ENCODE measurements around the gene IGIP.
A peak's percentile ranks its signal among the peaks of the same experiment; 100 is the strongest.
"Not testable (repeated sequence)": the region's sequence is repeated elsewhere in the genome, so short reads cannot be mapped to it uniquely, and the experiment has no call there.

Gene IGIP

GRCh38 chr5:140142856-140143255, 17.1 kb downstream of the IGIP start:
- no peak for DNase-seq

- DNase-seq: no peak
Measured at GRCh38 chr5:140143521-140144258, 18.0 kb downstream of the IGIP start.

- no peak for DNase-seq
Measured at GRCh38 chr5:140145256-140145655, 19.5 kb downstream of the IGIP start.

GRCh38 chr5:140145818-140146522, 20.2 kb downstream of the IGIP start:
- DNase-seq: peak; percentile 56

- no peak for DNase-seq
Measured at GRCh38 chr5:140146523-140146842, 20.7 kb downstream of the IGIP start.

GRCh38 chr5:140147460-140147859, 21.7 kb downstream of the IGIP start:
- DNase-seq: no peak

- DNase-seq: no peak
Measured at GRCh38 chr5:140148508-140148907, 22.8 kb downstream of the IGIP start.

GRCh38 chr5:140150201-140150600, 24.5 kb downstream of the IGIP start:
- no peak for DNase-seq

GRCh38 chr5:140151144-140152021, 25.6 kb downstream of the IGIP start:
- no peak for DNase-seq

- no peak for DNase-seq
Measured at GRCh38 chr5:140152022-140152999, 26.6 kb downstream of the IGIP start.

GRCh38 chr5:140153255-140153654, 27.5 kb downstream of the IGIP start:
- no peak for DNase-seq

- DNase-seq: no peak
Measured at GRCh38 chr5:140153905-140154304, 28.2 kb downstream of the IGIP start.

- not testable (repeated sequence) for DNase-seq
Measured at GRCh38 chr5:140154710-140155381, 29.1 kb downstream of the IGIP start.

- peak; percentile 87 for DNase-seq
Measured at GRCh38 chr5:140157032-140157781, 31.5 kb downstream of the IGIP start.

GRCh38 chr5:140159014-140159927, 33.5 kb downstream of the IGIP start:
- DNase-seq: no peak

GRCh38 chr5:140162275-140162674, 36.5 kb downstream of the IGIP start:
- DNase-seq: no peak

GRCh38 chr5:140162781-140163180, 37.0 kb downstream of the IGIP start:
- DNase-seq: no peak

- no peak for DNase-seq
Measured at GRCh38 chr5:140165101-140165922, 39.6 kb downstream of the IGIP start.

- no peak for DNase-seq
Measured at GRCh38 chr5:140165923-140166270, 40.2 kb downstream of the IGIP start.

Measured in activated naive CD4-positive, alpha-beta T cell treated with Interleukin-2 at 50 U/mL for 16 hours (primary cell).